IPS DF 6.9 (cell line): ENCODE data around the gene MYO1D.

ENCODE experiments used
- DNase-seq: peaks from one replicate; pipeline ENCODE4 v3.0.0-alpha.2; 2013; ENCODE audit warnings: low read depth, low spot score
- H3K27ac ChIP-seq: one replicate; pipeline ENCODE4 v1.5.1; 2013; ENCODE audit warnings: low read length, control low read depth
- H3K27me3 ChIP-seq: 2 replicates; pipeline ENCODE4 v1.6.1; 2013; ENCODE audit warnings: mild to moderate bottlenecking, low read length; ENCODE audit not compliant: control insufficient read depth, insufficient read depth
- H3K36me3 ChIP-seq: 2 replicates; pipeline ENCODE4 v1.6.1; 2013; ENCODE audit warnings: low read length; ENCODE audit not compliant: control insufficient read depth, insufficient read depth
- H3K4me1 ChIP-seq: 2 replicates; pipeline ENCODE4 v1.6.1; 2013; ENCODE audit warnings: low read length; ENCODE audit not compliant: control insufficient read depth, insufficient read depth
- H3K4me3 ChIP-seq: 2 replicates; pipeline ENCODE4 v1.5.1; 2013; ENCODE audit warnings: mild to moderate bottlenecking, low read length
- H3K9me3 ChIP-seq: 2 replicates; pipeline ENCODE4 v1.6.1; 2013; ENCODE audit warnings: low read length, inconsistent platforms; ENCODE audit not compliant: control insufficient read depth, insufficient read depth
- WGBS: extraction: QIAGEN DNeasy Blood & Tissue Kit; methylation state at CpG from one replicate; pipeline ENCODE4 v1.1.7; 2013; ENCODE audit warnings: mixed read lengths, missing lambda C conversion rate; ENCODE audit not compliant: insufficient read length, insufficient coverage; 5-methylcytosine and 5-hydroxymethylcytosine counted together

The MYO1D gene

GRCh38 chr17:32693194-32693897 is 183.6 kb downstream of the MYO1D start:
- H3K27me3 ChIP-seq = no peaks in the 10 kb centered on the region
- H3K27ac ChIP-seq = no peak overlapping the region
- H3K36me3 ChIP-seq = no peaks in the 10 kb centered on the region
- WGBS = no CpG with 5 or more reads among the region's 5 CpGs
- no peak overlapping the region for H3K4me3 ChIP-seq
- DNase-seq = no peak
- no peaks in the 10 kb centered on the region for H3K4me1 ChIP-seq
- H3K9me3 ChIP-seq = no peaks in the 10 kb centered on the region

DNA sequence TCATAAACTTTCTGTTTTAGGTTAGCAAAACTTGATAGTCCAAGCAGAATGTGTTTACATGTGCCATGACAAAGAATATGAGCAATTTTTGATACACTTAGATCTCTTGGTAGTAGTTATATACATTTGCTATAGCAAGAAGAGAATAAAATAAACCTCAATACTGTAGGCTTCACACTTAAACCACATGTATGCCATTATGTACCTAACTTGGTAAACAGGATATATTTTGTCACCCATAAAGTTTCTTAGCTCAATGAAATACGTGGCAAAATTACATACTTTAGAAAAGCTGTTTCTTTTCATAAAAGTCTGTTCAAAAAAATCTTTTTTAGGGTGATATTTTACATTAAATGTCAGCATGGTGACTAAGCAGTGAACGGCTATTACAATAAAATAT is 184.7 kb downstream of the MYO1D start:
- Histone ChIP-seq H3K27me3 (no peaks in the 10 kb centered on the region), H3K4me3 (no peak overlapping the region), H3K9me3 (no peaks in the 10 kb centered on the region), H3K4me1 (no peaks in the 10 kb centered on the region), H3K36me3 (no peaks in the 10 kb centered on the region), H3K27ac (no peak overlapping the region)
- no peak for DNase-seq
- WGBS = no CpG with 5 or more reads among the region's 2 CpGs

GRCh38 chr17:32689348-32689747 is 187.6 kb downstream of the MYO1D start:
- no CpG with 5 or more reads among the region's 7 CpGs for WGBS

DNA sequence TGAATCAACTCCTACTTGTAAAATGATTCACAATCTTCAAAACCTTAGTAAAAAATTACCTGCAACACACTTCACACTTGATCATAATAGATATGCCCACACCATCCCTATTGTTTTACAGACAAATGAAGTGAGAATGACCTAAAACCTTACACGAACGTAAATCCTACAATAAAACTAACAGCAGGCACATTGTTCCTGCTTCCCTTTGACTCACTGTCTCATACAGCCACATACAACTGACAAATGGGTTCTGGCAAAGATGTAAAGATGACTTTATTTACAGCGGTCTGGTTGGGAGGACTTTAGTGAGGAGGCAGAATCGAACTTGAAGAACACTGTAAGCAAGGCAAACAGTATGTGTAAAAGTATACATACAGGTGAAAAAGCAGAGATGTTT is 188.7 kb downstream of the MYO1D start:
- no peaks in the 10 kb centered on the region for H3K9me3 ChIP-seq
- no peaks in the 10 kb centered on the region for H3K27me3 ChIP-seq
- H3K27ac ChIP-seq = no peak overlapping the region
- H3K36me3 ChIP-seq = no peaks in the 10 kb centered on the region
- DNase-seq = no peak
- no peak overlapping the region for H3K4me3 ChIP-seq
- 100% methylated on average over 2 of the region's 4 CpGs for WGBS
- H3K4me1 ChIP-seq = no peaks in the 10 kb centered on the region

More at GRCh38 chr17:32689348-32689747, 187.6 kb downstream of the MYO1D start:
- H3K27me3 ChIP-seq = no peaks in the 10 kb centered on the region
- DNase-seq = no peak
- no peaks in the 10 kb centered on the region for H3K4me1 ChIP-seq
- H3K4me3 ChIP-seq = no peak overlapping the region
- no peaks in the 10 kb centered on the region for H3K36me3 ChIP-seq
- no peaks in the 10 kb centered on the region for H3K9me3 ChIP-seq
- no peak overlapping the region for H3K27ac ChIP-seq

DNA sequence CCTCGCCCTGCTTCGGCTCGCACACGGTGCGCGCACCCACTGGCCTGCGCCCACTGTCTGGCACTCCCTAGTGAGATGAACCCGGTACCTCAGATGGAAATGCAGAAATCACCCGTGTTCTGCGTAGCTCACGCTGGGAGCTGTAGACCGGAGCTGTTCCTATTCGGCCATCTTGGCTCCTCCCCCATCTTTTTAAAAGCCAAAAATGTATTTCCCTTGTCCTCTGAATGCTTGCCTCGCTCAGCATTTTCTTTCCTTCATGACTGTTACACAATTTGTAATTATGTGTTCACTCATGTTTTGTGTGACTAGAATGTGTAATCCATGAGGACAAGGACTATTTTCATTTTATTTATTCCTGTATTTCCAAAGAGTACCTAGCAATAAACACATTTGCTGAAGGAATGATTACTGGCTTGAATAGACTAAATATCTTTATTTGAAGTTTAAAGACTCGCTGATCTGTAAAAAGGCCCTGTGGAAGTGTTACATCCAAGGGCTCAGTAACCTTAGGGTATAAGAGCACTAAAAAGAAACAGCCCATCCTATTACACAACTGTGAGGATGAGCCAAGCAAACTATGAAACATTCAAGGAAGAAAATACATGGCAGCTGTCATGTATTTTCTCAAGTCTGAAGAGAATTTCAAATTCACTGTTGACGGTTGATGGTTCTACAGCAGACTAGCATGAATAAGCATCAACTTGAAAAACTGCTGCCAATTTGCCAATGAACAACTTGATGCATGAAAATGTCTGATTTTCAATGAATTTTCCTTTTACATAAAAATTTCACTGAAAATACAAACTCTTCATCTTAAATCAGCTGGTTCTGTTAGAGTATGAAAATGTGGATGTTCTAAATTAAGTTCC is 192.6 kb downstream of the MYO1D start:
- no peak overlapping the region; the same call in 1 of the 2 replicates for H3K4me3 ChIP-seq
- DNase-seq = no peak
- H3K27me3 ChIP-seq = no peaks in the 10 kb centered on the region
- no peaks in the 10 kb centered on the region for H3K9me3 ChIP-seq
- no CpG with 5 or more reads among the region's 16 CpGs for WGBS
- no peak overlapping the region for H3K27ac ChIP-seq
- H3K36me3 ChIP-seq = no peaks in the 10 kb centered on the region
- H3K4me1 ChIP-seq = no peaks in the 10 kb centered on the region

GRCh38 chr17:32673964-32674363 is 203.0 kb downstream of the MYO1D start:
- no peaks in the 10 kb centered on the region for H3K4me1 ChIP-seq
- WGBS = no CpG with 5 or more reads among the region's 3 CpGs
- no peaks in the 10 kb centered on the region for H3K9me3 ChIP-seq
- DNase-seq = no peak
- H3K4me3 ChIP-seq = no peak overlapping the region
- no peaks in the 10 kb centered on the region for H3K36me3 ChIP-seq
- H3K27ac ChIP-seq = no peak overlapping the region
- no peaks in the 10 kb centered on the region for H3K27me3 ChIP-seq

- no peak for DNase-seq
- no peaks in the 10 kb centered on the region for H3K4me1 ChIP-seq
- WGBS = no CpG with 5 or more reads among the region's 1 CpG
- no peak overlapping the region for H3K4me3 ChIP-seq
- no peaks in the 10 kb centered on the region for H3K9me3 ChIP-seq
- H3K36me3 ChIP-seq = no peaks in the 10 kb centered on the region
- no peak overlapping the region for H3K27ac ChIP-seq
- H3K27me3 ChIP-seq = no peaks in the 10 kb centered on the region
Measured at GRCh38 chr17:32672711-32673110, 204.2 kb downstream of the MYO1D start.

- H3K36me3 ChIP-seq = no peaks in the 10 kb centered on the region
- no peaks in the 10 kb centered on the region for H3K4me1 ChIP-seq
- no peaks in the 10 kb centered on the region for H3K9me3 ChIP-seq
- WGBS = no CpG with 5 or more reads among the region's 1 CpG
- no peaks in the 10 kb centered on the region for H3K27me3 ChIP-seq
- H3K4me3 ChIP-seq = no peak overlapping the region
- DNase-seq = no peak
- H3K27ac ChIP-seq = no peak overlapping the region
Measured at GRCh38 chr17:32671896-32672295, 205.0 kb downstream of the MYO1D start.

DNA sequence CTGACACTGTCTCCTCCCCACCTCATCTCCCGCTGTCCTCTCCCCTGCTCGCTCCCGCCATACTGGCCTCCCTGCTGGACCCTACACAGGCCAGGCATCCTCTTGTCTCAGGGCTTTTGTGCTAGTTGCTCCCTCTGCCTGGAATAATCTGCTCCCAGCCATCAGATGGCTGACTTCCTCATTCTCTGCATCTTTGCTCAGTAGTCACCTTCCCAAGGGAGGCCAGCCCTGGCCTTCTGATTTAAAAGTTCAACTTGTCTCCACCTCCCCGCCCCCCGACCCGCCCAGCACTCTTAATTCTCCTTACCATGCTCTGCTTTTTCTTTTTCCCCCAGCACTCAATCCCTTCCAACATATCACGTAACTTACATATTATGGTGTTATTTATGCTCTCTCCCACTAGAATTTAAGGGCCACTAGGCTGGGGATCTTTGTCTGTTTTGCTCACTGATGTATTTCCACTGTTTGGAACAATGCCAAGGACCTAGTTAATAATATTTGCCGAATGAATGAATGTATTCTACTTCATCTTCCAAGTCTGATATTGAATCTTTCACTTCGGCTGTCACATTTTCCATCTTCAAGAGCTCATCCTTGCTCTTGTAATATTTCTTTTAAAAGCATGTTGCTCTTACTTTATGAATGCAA is 211.9 kb downstream of the MYO1D start:
- DNase-seq = no peak
- Histone ChIP-seq H3K36me3 (no peaks in the 10 kb centered on the region), H3K9me3 (no peaks in the 10 kb centered on the region), H3K27me3 (no peaks in the 10 kb centered on the region), H3K4me3 (no peak overlapping the region), H3K27ac (no peak overlapping the region), H3K4me1 (no peaks in the 10 kb centered on the region)
- 100% methylated on average over 1 of the region's 9 CpGs for WGBS

GRCh38 chr17:32660496-32660985 is 216.4 kb downstream of the MYO1D start:
- no peaks in the 10 kb centered on the region for H3K27me3 ChIP-seq
- no CpG with 5 or more reads among the region's 5 CpGs for WGBS
- H3K4me3 ChIP-seq = no peak overlapping the region
- H3K9me3 ChIP-seq = no peaks in the 10 kb centered on the region
- no peak overlapping the region for H3K27ac ChIP-seq
- H3K4me1 ChIP-seq = no peaks in the 10 kb centered on the region
- DNase-seq = no peak
- H3K36me3 ChIP-seq = no peaks in the 10 kb centered on the region
